SK-N-SH treated with all-trans-retinoic acid at 6 μM for 48 hours (cell line): Measurements from ENCODE around the gene DCTN3.

Experiments
- BACH2 ChIP-seq: fragments of 250-450 bp; sonication (Bioruptor Pico); IDR thresholded peaks from 2 replicates; pipeline ENCODE4 v1.9.0; 2021; ENCODE audit warnings: mild to moderate bottlenecking, borderline replicate concordance
- CSDC2 ChIP-seq: fragments of 250-450 bp; sonication (Bioruptor Pico); IDR thresholded peaks from 2 replicates; pipeline ENCODE4 v1.5.0; 2020; ENCODE audit warnings: mild to moderate bottlenecking, moderate library complexity
- ESRRG ChIP-seq: fragments of 250-450 bp; sonication (Bioruptor Pico); IDR thresholded peaks from 2 replicates; pipeline ENCODE4 v1.6.1; 2021; ENCODE audit warnings: mild to moderate bottlenecking
- RARB ChIP-seq: fragments of 250-450 bp; sonication (Bioruptor Pico); IDR thresholded peaks from 2 replicates; pipeline ENCODE4 v1.8.0; 2021; ENCODE audit warnings: mild to moderate bottlenecking, moderate library complexity
- TCF4 ChIP-seq: fragments of 250-450 bp; sonication (Bioruptor Pico); IDR thresholded peaks from 2 replicates; pipeline ENCODE4 v1.8.0; 2021; ENCODE audit warnings: mild to moderate bottlenecking, moderate library complexity, borderline replicate concordance
- TOX ChIP-seq: fragments of 250-450 bp; sonication (Bioruptor Pico); IDR thresholded peaks from 2 replicates; pipeline ENCODE4 v1.8.0; 2021; ENCODE audit warnings: mild to moderate bottlenecking, moderate library complexity, borderline replicate concordance
- ZFP3 ChIP-seq: fragments of 250-450 bp; sonication (Bioruptor Pico); IDR thresholded peaks from 2 replicates; pipeline ENCODE4 v1.5.0; 2020; ENCODE audit warnings: mild to moderate bottlenecking, moderate library complexity
- ZFP30 ChIP-seq: fragments of 450-650 bp; formaldehyde crosslinking; IDR thresholded peaks from 2 replicates; pipeline ENCODE4 v1.5.0; 2022; ENCODE audit warnings: mild to moderate bottlenecking, moderate library complexity
- ZNF70 ChIP-seq: fragments of 450-650 bp; formaldehyde crosslinking; IDR thresholded peaks from 2 replicates; pipeline ENCODE4 v1.5.0; 2020; ENCODE audit warnings: mild to moderate bottlenecking, moderate library complexity
- TF ChIP-seq, protein P1 (sequence below): fragments of 250-450 bp; sonication (Bioruptor Pico); IDR thresholded peaks from 2 replicates; pipeline ENCODE4 v1.5.1; 2020; ENCODE audit warnings: low read depth, mild to moderate bottlenecking, moderate library complexity
- TF ChIP-seq, protein P2 (sequence below): fragments of 250-450 bp; sonication (Bioruptor Pico); IDR thresholded peaks from 2 replicates; pipeline ENCODE4 v1.8.0; 2020; ENCODE audit warnings: mild to moderate bottlenecking, moderate library complexity, borderline replicate concordance
- TF ChIP-seq, protein P3 (sequence below): fragments of 250-450 bp; sonication (Bioruptor Pico); IDR thresholded peaks from 2 replicates; pipeline ENCODE4 v1.8.0; 2021; ENCODE audit warnings: low read depth, mild to moderate bottlenecking, moderate library complexity, borderline replicate concordance

- TF ChIP-seq ZFP30 (no peak), ZFP3 (no peak), ESRRG (CRISPR knock-in tag) (no peak), BACH2 (CRISPR knock-in tag) (no peak), ZNF70 (CRISPR knock-in tag) (no peak), RARB (CRISPR knock-in tag) (no peak), TOX (CRISPR knock-in tag) (no peak), TCF4 (CRISPR knock-in tag) (no peak), CSDC2 (no peak)
- TF ChIP-seq, protein P1, sequence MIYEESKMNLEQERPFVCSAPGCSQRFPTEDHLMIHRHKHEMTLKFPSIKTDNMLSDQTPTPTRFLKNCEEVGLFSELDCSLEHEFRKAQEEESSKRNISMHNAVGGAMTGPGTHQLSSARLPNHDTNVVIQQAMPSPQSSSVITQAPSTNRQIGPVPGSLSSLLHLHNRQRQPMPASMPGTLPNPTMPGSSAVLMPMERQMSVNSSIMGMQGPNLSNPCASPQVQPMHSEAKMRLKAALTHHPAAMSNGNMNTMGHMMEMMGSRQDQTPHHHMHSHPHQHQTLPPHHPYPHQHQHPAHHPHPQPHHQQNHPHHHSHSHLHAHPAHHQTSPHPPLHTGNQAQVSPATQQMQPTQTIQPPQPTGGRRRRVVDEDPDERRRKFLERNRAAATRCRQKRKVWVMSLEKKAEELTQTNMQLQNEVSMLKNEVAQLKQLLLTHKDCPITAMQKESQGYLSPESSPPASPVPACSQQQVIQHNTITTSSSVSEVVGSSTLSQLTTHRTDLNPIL (CRISPR knock-in tag), result no peak
- TF ChIP-seq, protein P2, sequence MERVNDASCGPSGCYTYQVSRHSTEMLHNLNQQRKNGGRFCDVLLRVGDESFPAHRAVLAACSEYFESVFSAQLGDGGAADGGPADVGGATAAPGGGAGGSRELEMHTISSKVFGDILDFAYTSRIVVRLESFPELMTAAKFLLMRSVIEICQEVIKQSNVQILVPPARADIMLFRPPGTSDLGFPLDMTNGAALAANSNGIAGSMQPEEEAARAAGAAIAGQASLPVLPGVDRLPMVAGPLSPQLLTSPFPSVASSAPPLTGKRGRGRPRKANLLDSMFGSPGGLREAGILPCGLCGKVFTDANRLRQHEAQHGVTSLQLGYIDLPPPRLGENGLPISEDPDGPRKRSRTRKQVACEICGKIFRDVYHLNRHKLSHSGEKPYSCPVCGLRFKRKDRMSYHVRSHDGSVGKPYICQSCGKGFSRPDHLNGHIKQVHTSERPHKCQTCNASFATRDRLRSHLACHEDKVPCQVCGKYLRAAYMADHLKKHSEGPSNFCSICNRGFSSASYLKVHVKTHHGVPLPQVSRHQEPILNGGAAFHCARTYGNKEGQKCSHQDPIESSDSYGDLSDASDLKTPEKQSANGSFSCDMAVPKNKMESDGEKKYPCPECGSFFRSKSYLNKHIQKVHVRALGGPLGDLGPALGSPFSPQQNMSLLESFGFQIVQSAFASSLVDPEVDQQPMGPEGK (CRISPR knock-in tag), result no peak
- TF ChIP-seq, protein P3, sequence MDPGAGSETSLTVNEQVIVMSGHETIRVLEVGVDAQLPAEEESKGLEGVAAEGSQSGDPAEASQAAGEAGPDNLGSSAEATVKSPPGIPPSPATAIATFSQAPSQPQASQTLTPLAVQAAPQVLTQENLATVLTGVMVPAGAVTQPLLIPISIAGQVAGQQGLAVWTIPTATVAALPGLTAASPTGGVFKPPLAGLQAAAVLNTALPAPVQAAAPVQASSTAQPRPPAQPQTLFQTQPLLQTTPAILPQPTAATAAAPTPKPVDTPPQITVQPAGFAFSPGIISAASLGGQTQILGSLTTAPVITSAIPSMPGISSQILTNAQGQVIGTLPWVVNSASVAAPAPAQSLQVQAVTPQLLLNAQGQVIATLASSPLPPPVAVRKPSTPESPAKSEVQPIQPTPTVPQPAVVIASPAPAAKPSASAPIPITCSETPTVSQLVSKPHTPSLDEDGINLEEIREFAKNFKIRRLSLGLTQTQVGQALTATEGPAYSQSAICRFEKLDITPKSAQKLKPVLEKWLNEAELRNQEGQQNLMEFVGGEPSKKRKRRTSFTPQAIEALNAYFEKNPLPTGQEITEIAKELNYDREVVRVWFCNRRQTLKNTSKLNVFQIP, result no peak
These were observed 14.4 kb upstream of the DCTN3 start for GRCh38 chr9:34634551-34635248.
